GM19099 (cell line): ENCODE measurements around the gene CACNA2D4.

ENCODE experiments used
- POLR2A ChIP-seq: IDR thresholded peaks from 3 replicates; pipeline ENCODE4 v1.6.1; 2011; ENCODE audit warnings: low read depth; ENCODE audit not compliant: insufficient read length; ENCODE audit errors: extremely low read depth

CACNA2D4 gene

GRCh38 chr12:1790444-1790843 is 128.0 kb downstream of the CACNA2D4 start:
- TF ChIP-seq POLR2A, result no peak

- no peak for TF ChIP-seq POLR2A
Measured at GRCh38 chr12:1787714-1788113, 130.7 kb downstream of the CACNA2D4 start.

- TF ChIP-seq POLR2A, result no peak
Measured at GRCh38 chr12:1782215-1782614, 136.2 kb downstream of the CACNA2D4 start.

- no peak for TF ChIP-seq POLR2A
Measured at GRCh38 chr12:1781772-1782171, 136.7 kb downstream of the CACNA2D4 start.

- TF ChIP-seq POLR2A, result no peak
Measured at GRCh38 chr12:1779783-1780182, 138.7 kb downstream of the CACNA2D4 start.

GRCh38 chr12:1778911-1779310 is 139.5 kb downstream of the CACNA2D4 start:
- no peak for TF ChIP-seq POLR2A

GRCh38 chr12:1777798-1778197 is 140.7 kb downstream of the CACNA2D4 start:
- TF ChIP-seq POLR2A, result no peak

GRCh38 chr12:1776170-1776921 is 142.1 kb downstream of the CACNA2D4 start:
- TF ChIP-seq POLR2A, result no peak

- no peak for TF ChIP-seq POLR2A
Measured at GRCh38 chr12:1773937-1774655, 144.4 kb downstream of the CACNA2D4 start.

GRCh38 chr12:1769809-1770494 is 148.5 kb downstream of the CACNA2D4 start:
- no peak for TF ChIP-seq POLR2A

GRCh38 chr12:1768615-1769014 is 149.8 kb downstream of the CACNA2D4 start:
- no peak for TF ChIP-seq POLR2A

- TF ChIP-seq POLR2A, result no peak
Measured at GRCh38 chr12:1767407-1768090, 150.9 kb downstream of the CACNA2D4 start.

GRCh38 chr12:1766110-1766509 is 152.3 kb downstream of the CACNA2D4 start:
- no peak for TF ChIP-seq POLR2A

GRCh38 chr12:1763153-1763552 is 155.3 kb downstream of the CACNA2D4 start:
- TF ChIP-seq POLR2A, result no peak

GRCh38 chr12:1761857-1762256 is 156.6 kb downstream of the CACNA2D4 start:
- TF ChIP-seq POLR2A, result no peak

GRCh38 chr12:1760566-1761382 is 157.7 kb downstream of the CACNA2D4 start:
- TF ChIP-seq POLR2A, result no peak
